Vagina (tissue), 2 donors: ENCODE data around the gene TTC19.
A peak's percentile ranks its signal among the peaks of the same experiment; 100 is the strongest.

Experiments used
- CTCF ChIP-seq, 3 experiments: fragments of 450-650 bp in 2 of 3; fragments of 200-600 bp in 1 of 3; sonication (generic) in 1 of 3; IDR thresholded peaks; one replicate each; pipeline ENCODE4 v1.5.1; 2017 to 2019; ENCODE audit warnings: antibody characterized with exemption in 3 of 3, mild to moderate bottlenecking in 2 of 3, moderate library complexity in 2 of 3
- POLR2A ChIP-seq, 2 donors: fragments of 450-650 bp; IDR thresholded peaks; one replicate each; pipeline ENCODE4 v1.6.1; 2017; ENCODE audit warnings: antibody characterized with exemption in 2 of 2, mild to moderate bottlenecking in 2 of 2, moderate library complexity in 2 of 2

- TF ChIP-seq POLR2A (IDR thresholded peaks at IDR 0.05) (peak; percentile 79 to 93), CTCF (IDR thresholded peaks at IDR 0.05) (no peak)
These were observed at the start of gene TTC19, which contains the start of gene ZSWIM7 for GRCh38 chr17:15999141-15999973.
